ENCODE data around the gene MARCKSL1.

Gene MARCKSL1

DNA sequence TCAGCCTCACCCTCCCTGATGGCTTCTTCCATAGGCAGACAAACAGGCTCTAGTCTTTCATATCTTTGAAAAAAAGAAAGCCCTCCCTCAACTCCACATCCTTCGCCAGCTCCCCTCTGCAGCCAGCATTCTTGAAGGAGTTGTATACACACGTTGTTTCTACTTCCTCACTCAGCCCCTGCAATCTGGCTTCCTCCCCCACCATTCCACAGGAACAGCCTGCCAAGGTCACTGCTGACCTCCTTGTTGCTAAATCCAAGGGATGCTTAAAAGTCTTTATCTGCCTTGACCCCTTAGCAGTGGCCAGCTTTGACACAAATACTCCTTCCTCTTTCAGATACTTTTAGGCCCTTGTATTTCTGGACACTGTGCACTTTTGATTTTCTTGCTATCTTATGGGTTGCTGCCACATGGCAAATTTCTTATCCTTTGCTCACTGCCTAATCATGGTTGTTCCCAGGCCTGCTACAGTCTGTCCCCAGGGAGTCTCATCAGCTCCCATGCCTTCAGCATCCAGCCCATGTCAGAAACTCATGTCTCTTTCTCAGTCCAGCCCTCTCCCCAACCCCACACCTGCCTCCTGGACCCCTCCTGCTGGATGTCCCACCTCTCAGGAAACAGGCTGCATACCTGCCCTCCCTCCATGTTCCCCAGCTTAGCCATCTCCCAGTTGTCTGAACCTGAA, 18.0 kb upstream of the MARCKSL1 start:
- no peak for DNase-seq (ENCODE audit: low read depth, low spot score)
- H3K4me3 ChIP-seq (ENCODE audit: low read length) = no peak overlapping the region

DNA sequence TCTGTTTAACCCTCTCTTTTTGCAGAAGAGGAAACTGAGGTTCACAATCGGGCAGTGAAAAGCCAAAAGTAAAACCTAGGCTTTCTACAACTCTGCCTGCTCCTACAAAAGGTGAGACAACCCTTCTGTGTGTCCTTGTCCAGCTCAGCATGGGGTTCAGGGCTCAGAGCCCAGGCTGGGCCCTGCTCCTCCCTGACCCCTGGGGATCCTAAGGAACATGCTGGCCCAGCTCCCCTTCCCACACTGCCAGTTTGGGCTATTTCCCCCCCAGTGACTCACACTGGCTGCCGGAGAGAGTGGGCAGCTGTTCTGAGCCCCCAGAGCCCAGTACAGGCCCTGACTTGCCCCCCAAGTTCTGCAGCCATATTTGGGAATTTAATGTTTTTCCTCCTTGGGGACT, 17.4 kb upstream of the MARCKSL1 start:
- no peak for DNase-seq (ENCODE audit: low read depth, low spot score)
- no peak overlapping the region for H3K4me3 ChIP-seq (ENCODE audit: low read length)

DNA sequence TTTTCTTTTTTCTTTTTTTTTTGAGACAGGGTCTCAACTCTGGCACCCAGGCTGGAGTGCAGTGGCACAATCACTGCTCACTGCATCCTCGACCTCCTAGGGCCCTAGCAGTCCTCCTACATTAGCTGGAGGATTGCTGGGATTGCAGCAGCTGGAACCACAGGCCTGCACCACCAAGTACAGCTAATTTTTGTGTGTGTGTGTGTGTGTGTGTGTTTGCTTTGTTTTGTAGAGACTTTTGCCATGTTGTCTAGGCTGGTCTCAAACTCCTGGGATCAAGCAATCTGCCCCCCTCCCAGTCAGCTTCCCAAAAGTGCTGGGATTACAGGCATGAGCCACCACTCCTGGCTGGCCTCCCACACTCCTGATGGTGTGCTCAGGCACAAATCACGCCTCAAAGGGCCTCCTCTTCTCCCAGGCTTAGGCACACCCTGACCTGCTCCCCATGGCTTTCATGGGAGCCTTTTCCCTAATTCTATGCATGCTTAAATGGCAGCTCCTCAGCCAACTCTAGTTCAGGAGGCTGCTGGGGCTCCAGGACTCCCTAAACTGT, 16.9 kb upstream of the MARCKSL1 start:
- no peak overlapping the region for H3K4me3 ChIP-seq (ENCODE audit: low read length)

DNA sequence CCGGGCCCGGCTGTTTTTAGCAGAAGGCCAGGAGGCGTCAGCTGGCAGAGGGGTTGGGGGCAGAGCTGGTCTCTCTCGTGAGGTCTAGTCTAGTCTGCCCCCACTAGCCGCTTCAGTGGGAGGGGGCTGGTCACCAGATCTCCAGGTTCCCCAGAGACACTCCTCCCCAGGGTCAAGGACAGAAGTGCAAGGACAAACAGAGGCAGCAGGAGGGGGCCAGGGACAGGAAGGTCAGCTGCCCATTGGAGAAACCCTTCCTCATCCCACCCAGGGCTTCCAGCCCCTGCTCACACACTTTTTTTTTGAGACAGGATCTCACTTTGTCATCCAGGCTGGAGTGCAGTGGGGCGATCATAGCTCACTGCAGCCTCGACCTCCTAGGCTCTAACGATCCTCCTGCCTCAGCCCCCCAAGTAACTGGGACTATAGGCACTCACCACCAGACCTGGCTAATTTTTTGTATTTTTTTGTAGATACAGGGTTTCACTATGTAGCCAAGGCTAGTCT, 16.3 kb upstream of the MARCKSL1 start:
- H3K4me3 ChIP-seq (ENCODE audit: low read length) = peak overlapping the region; percentile 64
- no peak for DNase-seq (ENCODE audit: low read depth, low spot score)

More for the DNA sequence above, 16.9 kb upstream of the MARCKSL1 start:
- no peak for DNase-seq (ENCODE audit: low read depth, low spot score)

DNA sequence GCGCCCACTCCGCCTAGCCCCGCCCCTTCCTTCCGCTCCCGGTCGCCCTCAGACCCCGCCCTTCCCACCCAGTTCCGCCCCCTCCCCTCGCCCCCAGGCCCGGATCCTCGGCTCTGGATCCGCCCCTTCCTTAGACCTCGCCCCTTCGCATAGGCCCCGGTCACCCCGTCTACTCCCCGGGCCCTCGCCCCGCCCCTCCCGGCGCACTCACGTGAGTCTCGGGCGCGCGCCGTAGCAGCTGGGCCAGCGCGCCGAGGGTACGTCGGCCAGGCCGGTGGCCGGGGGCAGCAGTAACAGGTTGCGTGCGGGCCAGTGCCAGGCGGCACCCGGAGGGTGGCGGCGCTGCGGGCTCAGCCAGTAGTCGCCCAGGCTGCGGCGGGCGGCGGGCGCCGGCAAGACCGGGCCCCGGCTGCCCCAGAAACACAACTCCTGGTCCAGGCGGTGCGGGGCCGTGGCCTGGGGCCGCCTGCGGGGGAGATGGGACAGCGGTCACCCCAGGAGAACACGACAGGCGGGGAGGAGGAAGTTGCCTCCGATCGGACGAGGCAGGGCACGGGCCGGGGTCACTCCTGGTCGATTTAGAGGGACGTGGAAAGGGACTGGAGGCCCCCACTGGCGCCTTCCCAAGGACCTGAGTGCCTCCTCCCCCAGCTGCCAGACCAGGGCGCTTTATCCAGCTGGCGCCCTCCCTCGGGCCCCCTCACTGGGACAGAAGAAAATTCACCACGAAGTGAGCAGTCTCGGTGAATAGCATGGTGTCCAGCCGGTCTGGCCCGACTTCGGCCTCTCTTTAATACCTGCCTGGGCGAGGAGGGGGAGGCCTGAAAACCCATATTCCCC, 15.6 kb upstream of the MARCKSL1 start:
- DNase-seq (ENCODE audit: low read depth, low spot score) = peak; percentile 91
- H3K4me3 ChIP-seq (ENCODE audit: low read length) = peak overlapping the region; percentile 64

DNA sequence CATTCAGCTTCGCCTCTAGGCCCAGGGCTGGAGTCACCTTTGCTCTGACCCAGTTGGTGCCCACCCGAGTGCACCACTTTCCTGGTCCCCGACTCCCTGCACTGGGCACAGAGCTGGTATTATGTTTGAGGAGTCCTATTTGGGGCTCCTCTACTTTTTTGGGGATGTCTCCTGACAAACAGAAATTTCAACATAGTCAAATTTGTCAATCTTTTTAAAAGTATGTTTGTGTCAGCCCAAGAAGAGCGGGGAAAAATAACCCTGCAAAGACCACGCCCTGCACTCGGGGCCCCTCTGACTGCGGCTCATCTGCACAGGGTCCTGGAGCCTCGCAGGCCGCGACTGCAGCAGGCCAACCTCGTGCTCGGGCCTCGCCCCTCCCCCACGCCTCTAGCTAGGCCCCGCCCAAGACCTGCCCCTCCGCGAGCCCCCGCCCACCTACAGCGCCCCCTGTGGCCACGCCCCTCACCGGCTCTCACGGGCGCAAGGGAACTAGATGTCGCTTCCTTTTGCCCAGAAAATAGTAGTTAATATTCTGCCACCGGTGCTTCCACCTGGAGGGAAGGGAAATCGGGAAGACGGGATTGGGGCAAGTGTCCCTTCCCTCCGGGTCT, 14.9 kb upstream of the MARCKSL1 start:
- peak; percentile 76 for DNase-seq (ENCODE audit: low read depth, low spot score)
- peak overlapping the region; percentile 64 for H3K4me3 ChIP-seq (ENCODE audit: low read length)

DNA sequence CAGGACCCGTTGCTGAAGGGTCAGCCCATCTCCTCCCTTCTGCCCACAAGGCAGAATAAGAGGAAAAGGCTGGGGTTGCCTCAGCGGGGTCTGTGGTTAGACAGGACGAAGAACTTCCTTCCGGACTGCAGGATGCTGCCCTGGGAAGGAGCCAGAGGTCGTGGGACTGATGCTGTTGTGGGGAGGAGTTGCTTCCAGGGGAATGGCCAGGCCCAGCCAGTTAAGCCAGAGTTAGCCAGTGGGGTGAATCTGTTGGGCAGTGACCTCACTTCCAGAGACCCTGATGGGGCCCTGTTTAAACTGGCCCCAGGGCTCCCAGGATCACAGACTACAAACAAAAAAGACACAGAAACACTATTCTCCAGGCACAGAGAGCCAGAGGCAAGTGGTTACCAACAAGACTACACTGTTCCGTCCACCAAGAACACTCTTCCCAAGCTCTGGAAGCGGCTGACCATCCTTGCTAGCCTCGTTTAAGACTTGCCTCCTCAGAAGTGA, 13.2 kb upstream of the MARCKSL1 start:
- no peak for DNase-seq (ENCODE audit: low read depth, low spot score)
- no peak overlapping the region for H3K4me3 ChIP-seq (ENCODE audit: low read length)

DNA sequence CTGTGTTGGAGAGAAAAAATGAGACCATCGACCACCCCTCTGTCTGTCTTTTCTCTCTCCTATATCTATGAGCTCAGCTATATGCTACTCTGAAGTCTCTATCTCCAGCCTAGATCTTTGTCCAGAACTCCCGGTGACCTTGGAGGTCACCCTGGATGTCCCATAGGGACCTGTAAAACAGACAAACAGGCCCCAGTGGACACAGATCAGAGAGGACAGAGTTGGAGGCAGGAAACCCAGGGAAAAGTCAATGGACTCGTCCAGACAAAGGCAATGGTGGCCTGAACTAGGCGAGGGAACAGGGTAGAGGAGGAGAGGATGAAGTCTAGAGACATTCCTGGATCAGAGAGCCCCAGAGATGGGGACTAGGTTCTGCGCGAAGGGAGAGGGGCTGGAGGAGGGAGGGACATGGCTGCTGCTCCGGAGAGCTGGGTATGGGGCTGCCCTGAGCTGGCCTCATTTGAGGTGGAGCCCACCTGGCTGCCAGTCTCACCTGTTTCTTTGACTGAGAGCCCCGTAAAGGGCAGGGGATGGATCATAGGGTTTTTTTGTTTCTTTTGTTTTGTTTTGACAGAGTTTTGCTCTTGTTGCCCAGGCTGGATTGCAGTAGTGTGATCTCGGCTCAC, 10.6 kb upstream of the MARCKSL1 start:
- no peak overlapping the region for H3K4me3 ChIP-seq (ENCODE audit: low read length)
- no peak for DNase-seq (ENCODE audit: low read depth, low spot score)

DNA sequence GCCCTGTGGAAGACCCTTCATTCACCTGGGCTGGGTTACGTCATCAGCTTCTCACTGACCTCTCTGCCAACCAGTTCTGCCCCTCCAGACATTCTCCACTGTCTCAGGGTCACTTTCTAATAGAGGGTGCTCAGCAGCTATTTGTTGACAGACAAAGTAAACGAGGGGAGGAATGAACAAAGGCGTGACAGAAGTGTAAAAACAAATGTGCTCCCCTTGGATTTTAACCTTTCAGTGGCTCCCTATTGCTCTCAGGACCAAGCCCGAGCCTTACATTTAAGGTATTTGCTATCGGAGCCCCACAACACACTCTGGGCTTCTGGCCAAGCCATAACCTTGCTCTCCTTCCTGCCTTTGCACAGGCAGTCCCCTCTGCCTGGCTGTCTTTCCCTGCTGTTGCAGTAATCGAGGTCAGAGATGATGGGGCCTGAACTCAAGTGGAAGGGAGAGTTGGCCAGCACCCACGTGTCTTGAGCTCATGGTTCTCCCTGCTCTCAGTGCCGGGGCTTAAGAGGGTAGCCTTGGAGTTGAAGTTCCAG, 9.3 kb upstream of the MARCKSL1 start:
- no peak for DNase-seq (ENCODE audit: low read depth, low spot score)

DNA sequence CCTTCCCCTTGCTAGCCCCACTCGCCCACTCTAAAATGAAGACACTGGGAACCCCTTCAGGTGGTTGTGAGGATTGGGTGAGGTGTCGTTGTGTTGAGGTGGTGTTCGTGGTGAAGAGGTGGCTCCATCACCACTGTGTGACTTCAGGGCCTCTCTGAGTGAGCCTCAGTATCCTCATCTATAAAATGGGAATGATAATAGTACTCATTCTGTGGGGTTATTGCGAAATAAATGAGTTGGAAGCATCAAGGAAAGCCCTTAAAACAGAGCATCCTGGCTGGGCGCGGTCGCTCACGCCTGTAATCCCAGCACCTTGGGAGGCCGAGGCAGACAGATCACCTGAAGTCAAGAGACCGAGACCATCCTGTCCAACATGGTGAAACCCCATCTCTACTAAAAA, 6.7 kb upstream of the MARCKSL1 start:
- DNase-seq (ENCODE audit: low read depth, low spot score) = no peak
- no peak overlapping the region for H3K4me3 ChIP-seq (ENCODE audit: low read length)

More for the DNA sequence above, 9.3 kb upstream of the MARCKSL1 start:
- H3K4me3 ChIP-seq (ENCODE audit: low read length) = no peak overlapping the region

DNA sequence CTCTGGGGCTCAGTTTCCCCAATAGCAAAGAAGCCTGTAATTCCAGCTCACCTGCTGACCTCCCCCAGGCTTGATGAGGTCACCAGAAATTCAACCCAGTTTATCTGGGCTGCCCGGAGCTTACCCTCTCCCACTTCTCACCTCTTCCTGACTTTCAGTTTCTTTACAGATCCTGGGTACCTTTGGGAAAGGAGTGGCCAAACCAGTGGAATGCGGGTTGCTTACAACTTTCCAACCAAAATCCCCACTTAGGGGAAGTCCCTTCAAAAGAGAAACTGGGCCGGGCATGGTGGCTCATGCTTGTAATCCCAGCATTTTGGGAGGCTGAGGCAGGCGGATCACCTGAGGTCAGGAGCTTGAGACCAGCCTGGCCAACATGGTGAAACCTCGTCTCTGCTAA, 5.9 kb upstream of the MARCKSL1 start:
- no peak overlapping the region for H3K4me3 ChIP-seq (ENCODE audit: low read length)
- DNase-seq (ENCODE audit: low read depth, low spot score) = no peak

DNA sequence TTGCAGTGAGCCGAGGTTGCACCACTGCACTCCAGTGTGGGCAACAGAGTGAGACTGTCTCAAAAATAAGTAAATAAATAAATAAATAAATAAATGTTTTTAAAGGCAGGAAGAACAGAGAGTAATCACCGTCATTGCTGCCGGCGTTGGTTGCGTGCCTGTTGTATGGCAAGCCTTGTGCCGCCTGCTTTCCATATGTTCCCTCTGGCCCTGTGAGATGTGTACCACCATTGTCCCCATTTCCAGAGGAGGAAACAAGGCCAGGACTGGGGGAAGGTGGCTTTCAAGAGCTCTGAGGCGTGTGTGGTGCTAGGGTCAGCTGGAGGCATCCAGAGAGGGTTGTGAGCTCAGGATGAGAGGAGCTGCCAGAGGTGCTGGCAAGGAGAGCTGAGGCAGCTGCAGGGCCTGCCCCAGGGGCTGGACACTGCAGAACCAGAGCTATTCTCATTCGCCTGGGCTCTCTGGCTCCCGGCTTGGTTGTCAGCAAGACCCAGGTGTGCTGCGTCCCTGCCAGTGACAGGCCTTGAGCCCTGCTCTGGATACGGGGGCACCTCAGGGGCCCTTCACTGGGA, 5.2 kb upstream of the MARCKSL1 start:
- H3K4me3 ChIP-seq (ENCODE audit: low read length) = no peak overlapping the region
- no peak for DNase-seq (ENCODE audit: low read depth, low spot score)

DNA sequence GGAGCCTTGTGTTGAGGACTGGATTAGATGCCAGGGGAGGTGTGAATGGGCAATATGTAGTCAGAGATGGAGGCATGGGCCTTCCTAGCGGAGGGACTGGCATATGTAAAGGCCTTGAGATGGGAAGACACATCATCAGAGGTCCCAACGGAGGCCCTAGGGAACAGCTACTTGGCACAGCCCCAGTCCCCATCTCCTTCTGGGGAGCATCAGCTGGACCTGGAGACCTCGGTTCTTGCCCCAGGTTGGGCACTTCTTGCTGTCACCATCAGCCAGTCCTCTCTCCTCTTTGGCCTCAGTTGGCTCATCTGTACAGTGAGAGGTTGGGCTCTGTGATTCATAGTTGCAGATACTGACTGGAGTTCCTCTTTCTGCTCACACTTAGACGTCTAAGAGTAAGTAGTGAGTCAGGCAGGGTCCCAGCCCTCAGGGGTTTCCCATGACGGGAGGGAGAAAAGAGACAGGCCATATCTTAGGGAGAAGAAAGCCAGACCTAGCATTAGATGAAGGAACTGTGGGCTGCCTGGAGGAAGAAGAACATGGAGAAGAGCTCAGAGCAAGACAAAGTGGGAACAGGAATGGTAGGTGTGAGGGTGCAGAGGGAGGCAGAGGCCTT, 3.4 kb upstream of the MARCKSL1 start:
- no peak for DNase-seq (ENCODE audit: low read depth, low spot score)
- H3K4me3 ChIP-seq (ENCODE audit: low read length) = no peak overlapping the region

DNA sequence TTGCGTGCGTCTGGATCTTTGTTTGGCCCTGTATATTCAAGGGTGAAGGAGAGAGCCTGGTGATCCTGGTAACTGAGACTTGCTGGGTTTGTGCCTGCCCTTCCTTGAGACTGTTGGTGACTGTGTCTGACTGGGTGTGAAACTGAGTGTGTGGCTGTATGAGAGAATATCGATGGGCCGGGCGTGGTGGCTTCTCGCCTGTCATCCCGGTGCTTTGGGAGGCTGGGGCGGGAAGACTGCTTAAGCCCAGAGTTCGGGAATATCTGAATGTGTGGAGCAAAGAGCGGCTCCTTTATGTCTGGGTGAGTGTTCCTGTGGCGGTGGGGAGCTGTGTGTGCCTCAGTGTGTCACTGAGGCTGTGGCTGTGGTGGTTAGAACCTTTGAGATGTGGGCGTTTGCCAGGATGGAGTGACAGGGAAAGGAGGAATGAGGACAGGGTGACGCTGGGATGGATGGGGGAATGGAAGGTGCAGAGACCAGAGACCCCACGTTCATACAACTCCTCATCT, 2.7 kb upstream of the MARCKSL1 start:
- H3K4me3 ChIP-seq (ENCODE audit: low read length) = no peak overlapping the region
- no peak for DNase-seq (ENCODE audit: low read depth, low spot score)

DNA sequence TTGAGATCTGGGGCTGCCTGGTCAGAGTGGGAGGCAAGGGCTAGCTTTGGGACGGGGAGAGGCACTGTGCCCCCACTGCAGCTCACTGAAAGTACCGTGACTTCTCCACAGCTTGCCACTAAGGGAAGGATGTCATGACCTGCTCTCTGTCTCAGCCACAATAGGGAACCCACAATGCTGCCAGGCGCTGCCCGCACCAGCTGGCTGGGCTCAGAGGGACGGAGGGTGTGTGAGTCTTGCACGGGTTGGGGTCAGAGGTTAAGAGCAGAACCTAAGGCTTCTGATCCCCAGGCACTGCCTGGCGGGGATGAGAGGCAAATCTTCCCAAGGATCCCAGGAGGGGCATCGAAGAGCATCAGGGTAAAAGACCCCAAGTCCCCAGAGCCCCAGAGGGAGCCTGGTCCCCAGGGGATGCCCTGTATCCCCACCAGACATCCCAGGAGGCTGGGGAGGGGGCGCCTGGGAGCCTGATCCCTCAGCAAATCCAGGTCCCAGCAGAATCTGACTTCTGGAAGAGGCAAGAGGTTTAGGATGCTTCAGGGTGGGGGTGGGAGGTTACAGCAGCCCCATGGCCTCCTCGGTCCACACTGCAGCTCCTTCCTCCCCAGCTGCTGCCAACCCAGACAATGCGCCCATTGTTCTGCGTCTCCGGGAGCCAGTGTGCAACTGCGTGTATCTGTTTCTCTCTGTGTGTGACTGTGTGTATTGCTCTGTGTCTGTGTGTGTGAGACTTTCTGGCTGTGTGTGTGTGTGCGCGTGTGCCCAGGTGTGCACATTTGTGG, 2.0 kb upstream of the MARCKSL1 start:
- no peak for DNase-seq (ENCODE audit: low read depth, low spot score)
- H3K4me3 ChIP-seq (ENCODE audit: low read length) = no peak overlapping the region

DNA sequence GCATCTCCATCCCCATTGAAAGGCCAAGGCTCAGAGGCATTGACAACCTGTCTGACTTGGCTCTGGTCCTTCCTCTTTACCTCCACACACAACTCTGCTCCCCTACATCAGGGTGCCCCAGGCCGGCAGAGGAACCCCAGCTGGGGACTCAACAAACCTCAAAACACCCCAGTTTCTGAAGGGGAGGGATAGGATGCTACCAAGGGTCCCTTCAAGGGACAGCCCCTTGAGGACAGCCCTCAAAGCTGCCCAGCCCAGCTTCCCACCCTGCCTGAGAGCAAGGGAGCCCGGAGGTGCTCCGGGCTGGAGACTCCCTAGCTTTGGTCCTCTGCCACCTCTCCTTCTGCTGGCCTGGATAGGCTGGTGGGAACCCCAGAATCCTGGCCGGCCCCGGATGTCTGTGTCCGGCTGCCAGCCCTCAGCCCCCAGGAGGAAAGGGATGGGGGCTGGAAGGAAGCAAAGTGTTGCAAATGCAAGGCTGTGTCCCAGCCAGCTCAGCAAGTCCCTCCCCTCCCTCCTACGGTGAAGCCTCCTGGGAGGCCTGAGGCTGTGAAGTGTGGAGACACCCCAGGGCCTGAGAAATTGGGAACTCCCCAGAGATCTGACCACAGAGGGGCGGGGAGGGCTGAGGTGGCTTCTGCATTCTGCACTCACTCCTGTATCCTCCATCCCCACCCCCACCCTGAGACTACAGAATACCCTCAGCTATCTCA, 1.1 kb upstream of the MARCKSL1 start:
- H3K4me3 ChIP-seq (ENCODE audit: low read length) = no peak overlapping the region
- no peak for DNase-seq (ENCODE audit: low read depth, low spot score)

DNA sequence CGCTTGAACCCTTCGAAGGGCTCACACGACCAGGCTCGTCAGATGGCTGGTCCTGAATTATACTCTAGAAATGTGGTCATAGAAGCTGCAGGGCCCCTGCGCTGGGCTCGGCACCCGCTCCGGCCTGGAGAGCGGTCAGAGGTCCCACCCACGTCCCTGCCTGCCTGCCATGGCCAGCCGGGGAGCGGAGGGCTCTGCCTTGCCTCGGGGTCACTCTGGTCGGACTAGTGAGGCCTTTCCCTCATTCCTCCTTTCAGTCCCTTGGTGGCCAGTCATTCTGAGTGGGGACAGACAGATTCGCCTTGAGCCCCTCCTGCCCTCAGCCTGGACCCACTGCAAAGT, 529 bp upstream of the MARCKSL1 start:
- no peak overlapping the region for H3K4me3 ChIP-seq (ENCODE audit: low read length)
- no peak for DNase-seq (ENCODE audit: low read depth, low spot score)
